ENCODE data around the gene MEGF6.

Gene MEGF6

GRCh38 chr1:3479511-3480368, 131.6 kb downstream of the MEGF6 start:
- no peak for DNase-seq

- no peak for DNase-seq
Observed at GRCh38 chr1:3478187-3478586, 133.1 kb downstream of the MEGF6 start.

DNA sequence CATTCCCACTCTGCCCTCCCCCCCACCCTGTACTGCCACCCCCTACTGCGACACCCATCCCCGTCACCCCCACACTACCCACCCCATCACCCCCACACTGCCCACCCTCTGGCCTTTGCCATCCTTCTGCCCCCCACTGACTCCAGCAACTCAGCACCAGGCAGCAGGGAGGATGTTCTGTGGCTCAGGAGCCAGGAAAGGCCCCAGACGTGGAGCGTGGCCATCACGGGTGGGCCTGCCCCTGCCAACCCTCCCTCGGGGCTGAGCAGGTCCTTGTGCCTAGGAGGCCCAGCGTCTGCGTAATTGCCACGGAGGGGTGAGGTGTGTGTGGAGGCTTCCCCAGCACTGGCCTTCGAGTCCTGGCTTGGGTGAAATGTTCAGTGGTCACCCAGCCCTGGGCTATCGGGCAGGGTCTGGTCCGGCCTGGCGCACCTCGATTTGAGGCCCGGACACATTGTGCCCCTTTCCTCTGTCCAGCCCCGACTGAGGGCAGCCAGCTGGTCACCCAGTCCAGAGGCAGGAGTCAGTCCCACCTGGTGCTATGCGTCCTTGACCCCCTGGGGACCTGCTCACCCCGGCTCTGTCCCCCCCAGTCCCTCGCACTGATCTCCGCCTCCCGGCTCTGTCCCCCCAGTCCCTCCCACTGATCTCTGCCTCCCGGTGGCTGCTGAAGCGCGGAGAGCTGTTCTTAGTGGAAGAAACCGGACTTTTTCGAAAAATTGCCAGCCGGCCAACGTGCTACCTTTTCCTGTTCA, 133.9 kb downstream of the MEGF6 start:
- DNase-seq: no peak

DNA sequence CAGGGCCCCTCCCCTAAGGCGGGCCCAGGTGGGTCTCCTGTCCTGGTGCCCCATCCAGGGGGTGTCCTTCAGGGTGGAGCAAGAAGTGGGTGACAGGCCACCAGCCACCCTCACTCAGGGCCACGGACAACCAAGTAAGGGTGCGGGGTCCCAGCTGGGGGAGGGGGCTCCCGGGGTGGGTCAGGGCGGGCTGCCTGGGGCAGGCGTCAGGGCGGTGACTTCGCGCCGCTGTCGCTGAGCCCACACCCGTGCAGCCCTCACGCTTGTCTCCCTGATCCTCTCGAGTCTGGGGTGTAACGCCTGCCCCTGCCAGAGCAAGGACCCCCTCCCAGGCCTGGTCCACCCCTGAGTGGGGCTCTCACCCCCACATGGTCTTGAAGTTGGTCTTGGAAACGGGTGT, 134.6 kb downstream of the MEGF6 start:
- DNase-seq: no peak

- DNase-seq: no peak
Observed at GRCh38 chr1:3475839-3476573, 135.3 kb downstream of the MEGF6 start.

DNA sequence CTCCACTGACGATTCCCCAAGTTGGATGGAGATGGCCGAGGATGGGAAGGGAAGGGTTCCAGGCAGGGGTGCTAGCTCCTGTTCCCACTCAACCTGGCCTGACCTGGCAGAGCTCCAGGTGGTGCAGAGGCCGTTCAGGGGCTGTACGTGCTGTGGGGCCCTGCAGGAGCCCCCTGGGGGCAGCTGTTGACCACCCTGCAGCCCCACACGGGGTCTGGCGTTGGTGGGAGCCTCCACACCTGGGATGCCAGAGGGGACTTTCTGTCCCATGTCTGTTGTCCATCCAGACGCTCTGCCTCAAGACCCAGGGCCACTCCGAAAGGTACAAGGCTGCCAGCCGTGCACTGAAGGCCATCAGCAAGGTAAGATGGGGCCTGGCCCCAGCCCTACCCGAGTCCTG, 136.9 kb downstream of the MEGF6 start:
- no peak for DNase-seq

GRCh38 chr1:3474016-3474415, 137.3 kb downstream of the MEGF6 start:
- DNase-seq: no peak

DNA sequence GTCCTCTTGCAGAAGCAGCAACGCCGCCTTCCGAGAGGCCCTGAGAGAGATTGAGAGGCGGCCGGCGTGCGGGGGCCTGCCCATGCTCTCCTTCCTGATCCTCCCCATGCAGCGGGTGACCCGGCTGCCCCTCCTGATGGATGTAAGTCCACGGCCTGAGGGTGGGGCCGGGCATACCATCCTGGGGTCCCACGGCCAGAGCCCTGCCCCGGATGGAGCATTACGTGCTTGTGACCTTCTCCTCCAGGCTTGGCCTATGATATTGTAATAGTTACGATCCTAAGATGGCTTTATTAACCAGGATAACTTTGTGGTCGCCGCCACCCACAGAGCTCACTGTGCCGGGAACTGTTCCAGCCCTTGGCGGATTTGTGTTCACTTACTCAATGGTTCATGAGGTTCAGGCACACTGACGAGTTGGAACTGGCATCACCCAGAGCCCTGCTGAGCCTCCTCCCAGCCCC, 137.9 kb downstream of the MEGF6 start:
- no peak for DNase-seq

GRCh38 chr1:3472906-3473305, 138.4 kb downstream of the MEGF6 start:
- DNase-seq: no peak

DNA sequence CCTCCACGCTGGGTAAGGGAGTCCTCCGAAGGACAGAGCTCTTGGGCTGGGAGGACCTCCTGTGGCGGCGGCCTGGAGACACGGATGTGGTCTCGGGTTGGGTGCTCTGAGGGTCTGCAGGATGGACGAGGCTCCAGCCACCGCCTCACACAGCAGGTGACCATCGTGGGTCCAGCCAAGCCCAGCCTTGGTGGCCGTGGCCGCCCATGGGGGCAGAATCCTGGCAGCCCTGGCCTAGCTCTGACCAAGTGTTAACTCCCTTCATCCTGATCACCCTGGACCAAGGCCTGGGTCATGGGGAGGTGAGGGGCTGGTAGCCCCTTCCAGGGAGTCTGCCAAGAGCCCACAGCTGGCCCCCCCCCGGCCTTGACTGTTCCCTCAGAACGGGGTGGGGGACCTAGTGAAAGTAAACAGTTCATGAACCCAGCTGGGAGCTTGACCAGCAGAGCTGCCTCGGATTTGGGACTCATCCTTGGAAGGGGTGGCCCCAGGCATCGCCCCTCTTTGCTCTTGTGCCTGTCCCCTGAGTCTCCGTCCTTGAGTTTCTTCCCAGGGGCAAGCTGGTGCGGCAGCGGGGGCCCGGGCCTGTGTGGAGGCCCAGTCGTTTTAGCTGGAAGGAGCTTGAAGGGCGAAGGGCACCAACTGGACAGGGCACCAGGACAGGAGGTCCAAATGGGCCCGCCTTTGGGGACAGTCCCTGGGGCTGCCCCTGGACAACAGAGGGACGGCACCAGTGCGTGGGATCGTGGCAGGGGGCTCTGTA, 139.0 kb downstream of the MEGF6 start:
- no peak for DNase-seq

- no peak for DNase-seq
Observed at GRCh38 chr1:3471356-3472087, 139.8 kb downstream of the MEGF6 start.

GRCh38 chr1:3470650-3471355, 140.5 kb downstream of the MEGF6 start:
- no peak for DNase-seq

GRCh38 chr1:3469849-3470649, 141.3 kb downstream of the MEGF6 start:
- no peak for DNase-seq

DNA sequence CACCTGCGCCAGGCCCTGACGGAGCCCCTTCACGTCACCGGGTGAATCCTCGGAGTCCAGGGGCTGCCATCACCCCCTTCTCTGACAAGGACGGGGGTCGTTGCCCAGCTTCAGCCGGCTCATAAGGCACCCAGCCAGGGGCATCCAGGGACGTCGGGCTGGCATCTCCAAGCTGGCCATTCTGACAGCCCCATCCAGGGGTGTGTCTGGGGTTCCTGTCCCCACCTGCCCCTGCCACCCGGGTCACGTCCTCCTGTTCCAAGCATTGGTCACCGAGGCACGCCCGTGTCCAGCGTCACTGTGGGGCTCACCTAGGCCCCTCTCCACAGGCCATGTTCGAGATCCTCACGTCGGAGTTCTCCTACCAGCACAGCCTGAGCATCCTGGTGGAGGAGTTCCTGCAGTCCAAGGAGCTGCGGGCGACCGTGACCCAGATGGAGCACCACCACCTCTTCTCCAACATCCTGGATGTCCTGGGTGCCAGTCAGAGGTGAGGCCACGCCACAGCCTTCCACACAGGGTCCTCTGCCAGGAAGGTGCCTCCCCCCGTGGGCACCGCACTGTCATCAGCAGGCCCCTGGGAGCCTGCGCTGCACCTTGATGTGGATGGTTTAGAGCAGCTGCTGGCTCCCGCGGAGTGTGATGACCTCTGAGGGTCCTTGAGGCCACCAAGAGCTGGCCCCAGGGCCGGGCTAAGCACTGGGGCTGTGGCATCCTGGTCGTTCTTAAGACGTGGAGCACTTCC, 142.0 kb downstream of the MEGF6 start:
- no peak for DNase-seq

DNA sequence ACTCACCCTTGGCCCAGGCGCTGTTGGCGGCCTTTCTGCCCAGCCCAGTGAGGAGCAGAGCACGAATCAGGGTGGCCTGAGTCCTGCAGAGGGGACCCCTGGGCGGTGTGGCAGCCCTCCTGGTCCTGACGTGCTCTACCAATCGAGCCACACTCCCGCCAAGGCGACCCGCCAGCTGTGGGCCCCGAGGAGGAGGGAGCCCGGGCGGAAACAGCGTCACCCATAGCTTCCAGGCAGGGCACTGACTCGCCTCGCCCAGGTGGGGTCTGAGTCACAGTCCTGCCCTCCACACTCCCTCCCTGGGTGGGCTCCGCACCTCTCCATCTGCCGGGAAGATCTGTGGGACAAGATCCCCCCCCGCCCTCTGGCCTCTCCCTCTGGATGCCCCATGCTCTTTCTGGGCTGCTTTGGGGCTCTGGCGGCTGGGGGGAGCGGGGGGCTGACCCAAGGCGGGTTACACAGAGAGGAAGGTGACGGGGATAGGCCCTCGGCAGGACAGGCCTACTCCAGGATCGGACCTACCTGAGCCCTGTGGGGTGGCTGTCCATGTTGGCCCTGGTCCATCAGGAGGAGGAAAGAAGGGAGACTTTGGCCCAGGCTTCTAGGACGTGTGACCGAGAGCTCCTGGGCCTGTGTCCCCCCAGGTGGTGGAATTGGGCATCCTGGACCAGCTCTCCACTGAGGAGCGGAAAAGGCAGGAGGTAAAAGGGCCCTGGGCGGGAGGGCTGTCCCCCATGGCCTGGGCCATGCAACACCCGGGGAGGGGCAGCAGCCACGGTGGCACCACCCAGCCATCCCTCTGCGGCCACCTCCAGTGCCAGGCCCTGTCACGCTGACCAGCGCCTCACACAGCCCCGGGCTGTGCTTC, 142.8 kb downstream of the MEGF6 start:
- DNase-seq: no peak

GRCh38 chr1:3467096-3468036, 143.9 kb downstream of the MEGF6 start:
- DNase-seq: no peak

DNA sequence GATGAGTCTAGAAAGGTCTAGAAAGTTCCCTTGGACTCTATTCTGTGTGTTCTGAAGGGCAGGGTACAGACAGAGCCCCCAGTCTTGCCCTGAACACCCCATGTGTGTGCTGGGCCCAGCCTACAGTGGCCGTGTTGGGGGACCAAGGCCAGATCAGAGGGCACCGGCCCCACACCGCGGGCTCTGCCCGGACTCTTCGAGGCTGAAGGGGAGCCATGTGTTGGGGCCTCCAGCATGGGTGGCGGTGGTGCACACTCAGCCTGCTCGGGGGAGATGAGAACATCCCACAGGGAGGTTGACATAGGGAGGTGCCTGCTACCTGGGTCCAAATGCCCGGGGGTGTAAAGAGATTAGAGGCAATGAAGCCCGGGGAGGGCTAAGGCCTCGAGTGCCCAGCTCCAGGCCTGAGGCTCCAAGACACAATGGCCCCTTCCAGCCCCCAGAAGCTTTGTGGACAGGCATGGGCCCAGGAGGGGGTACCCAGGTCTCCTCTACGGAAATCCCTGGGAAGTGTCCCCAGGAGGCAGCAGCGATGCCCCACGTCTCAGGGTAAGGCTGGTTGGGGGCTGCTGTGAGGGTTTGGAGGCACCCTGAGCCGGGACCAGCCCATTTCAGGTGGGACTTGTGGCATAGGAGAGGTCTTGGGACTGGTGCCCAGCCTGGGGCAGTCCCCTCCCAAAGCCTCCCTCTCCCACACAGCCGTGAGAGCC, 144.8 kb downstream of the MEGF6 start:
- no peak for DNase-seq

Measured in NCI-H1436 treated with DMSO at 0.1 percent for 48 hours (cell line).